ENCODE measurements around the gene ZNF575. TPM values are rescaled to one million over a fixed set of nuclear protein-coding genes. Genes with fewer than 3 reads are reported as not detected.

Gene ZNF575
- total RNA-seq, 6 experiments from 2014 or later, result 1.6 to 2.9 (median 2.3) TPM

DNA sequence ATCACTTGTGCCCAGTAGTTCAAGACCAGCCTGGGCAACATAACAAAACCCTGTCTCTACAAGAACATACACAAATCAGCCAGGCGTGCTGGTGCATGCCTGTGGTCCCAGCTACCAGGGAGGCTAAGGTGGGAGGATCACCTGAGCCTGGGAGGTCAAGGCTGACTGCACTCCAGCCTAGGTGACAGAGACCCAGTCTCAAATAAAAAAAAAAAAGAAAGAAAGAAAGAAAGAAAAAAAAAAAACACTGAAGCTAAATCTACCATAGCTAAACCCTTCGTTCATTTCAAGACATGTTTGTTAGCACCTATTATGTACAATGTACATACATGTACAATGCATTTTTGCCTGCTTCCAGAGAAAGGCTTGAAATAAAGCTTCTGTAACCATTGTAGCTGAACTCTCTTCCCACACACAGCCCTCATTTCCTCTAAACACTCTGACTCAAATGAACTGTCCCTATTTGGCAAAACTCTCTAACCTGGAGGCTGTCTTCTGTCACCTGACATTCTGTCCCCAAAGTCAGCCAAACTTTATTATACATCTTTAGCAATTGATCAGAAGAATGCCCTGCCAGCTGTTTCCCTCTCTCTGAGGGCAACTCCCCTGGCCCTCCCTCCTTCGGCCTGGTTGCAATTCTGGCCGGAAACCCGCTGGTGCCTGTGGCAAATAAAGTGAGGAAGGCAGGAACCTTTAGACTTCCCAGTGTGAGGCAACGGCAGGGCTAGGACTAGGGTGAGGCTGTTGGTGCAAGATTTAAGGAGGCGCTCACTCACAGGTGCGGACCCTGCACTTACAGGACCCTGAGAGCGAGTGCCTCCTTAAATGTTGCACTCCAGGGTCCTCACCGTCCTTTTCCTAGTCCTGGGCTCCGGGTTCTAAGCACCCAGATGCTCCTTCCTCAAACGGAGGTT is 7.8 kb upstream of the ZNF575 start:
- Mint-ChIP-seq H3K36me3 (ENCODE audit: low read depth) (peaks cover 4% of the 10 kb centered on the region; the same call in 1 of the 2 replicates), H3K4me3 (peak overlapping the region; percentile 87), H3K27ac (peak overlapping the region; percentile 93)

DNA sequence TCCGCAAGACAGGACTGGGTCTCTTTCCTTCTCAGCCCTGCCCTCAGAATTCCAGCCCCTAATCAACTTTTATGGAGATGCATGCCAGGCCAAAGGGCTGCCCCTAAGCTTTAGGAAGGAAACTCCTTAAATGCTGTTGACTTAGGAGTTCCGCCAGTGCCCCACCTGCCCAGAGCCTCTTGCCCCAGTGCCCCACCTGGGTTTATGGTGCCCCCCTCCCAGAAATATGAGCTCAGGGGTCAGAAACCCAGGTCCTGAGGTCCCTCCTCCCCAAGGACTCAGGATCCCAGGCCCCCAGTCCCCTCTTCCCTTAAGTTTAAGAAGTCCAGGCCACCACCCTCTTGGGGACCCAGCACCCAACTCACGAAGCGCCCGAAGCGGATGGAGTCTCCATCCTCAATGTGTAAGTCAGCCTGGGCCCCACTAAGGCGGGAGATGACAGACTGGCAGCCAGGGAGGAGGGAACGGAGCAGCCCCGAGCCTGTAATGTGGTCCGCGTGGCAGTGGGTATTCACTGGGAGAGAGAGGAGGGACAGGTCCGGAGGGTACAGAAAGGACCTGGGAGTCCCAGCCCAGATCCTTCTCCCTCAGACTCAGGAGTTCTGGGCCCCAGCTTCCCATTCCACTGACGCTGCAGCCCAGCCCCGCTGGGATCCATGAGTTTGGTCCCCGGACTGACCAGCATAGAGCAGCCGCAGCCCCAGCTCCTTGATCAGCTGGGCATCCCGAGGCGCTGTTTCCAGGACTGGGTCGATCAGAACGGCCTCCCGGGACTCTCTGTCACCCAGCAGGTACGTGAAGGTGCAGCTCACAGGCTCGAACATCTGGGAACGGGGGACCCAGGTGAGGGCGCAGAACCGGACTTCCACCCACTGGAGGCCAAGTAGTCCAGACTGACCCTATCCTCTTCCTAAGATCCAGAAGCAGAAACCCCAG is 6.9 kb upstream of the ZNF575 start:
- H3K27ac Mint-ChIP-seq, result peak overlapping the region; percentile 93
- DNase-seq, result no peak

More for the DNA sequence above, 7.8 kb upstream of the ZNF575 start:
- H3K9me3 Mint-ChIP-seq, result no peaks in the 10 kb centered on the region
- TF ChIP-seq, protein P1, sequence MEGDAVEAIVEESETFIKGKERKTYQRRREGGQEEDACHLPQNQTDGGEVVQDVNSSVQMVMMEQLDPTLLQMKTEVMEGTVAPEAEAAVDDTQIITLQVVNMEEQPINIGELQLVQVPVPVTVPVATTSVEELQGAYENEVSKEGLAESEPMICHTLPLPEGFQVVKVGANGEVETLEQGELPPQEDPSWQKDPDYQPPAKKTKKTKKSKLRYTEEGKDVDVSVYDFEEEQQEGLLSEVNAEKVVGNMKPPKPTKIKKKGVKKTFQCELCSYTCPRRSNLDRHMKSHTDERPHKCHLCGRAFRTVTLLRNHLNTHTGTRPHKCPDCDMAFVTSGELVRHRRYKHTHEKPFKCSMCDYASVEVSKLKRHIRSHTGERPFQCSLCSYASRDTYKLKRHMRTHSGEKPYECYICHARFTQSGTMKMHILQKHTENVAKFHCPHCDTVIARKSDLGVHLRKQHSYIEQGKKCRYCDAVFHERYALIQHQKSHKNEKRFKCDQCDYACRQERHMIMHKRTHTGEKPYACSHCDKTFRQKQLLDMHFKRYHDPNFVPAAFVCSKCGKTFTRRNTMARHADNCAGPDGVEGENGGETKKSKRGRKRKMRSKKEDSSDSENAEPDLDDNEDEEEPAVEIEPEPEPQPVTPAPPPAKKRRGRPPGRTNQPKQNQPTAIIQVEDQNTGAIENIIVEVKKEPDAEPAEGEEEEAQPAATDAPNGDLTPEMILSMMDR (IDR thresholded peaks at IDR 0.05), result no peak
- H3K27me3 Mint-ChIP-seq (ENCODE audit: insufficient read depth), result peaks cover 4% of the 10 kb centered on the region
- H3K4me1 Mint-ChIP-seq (ENCODE audit: low read depth), result peaks cover 40% of the 10 kb centered on the region
- DNase-seq, result no peak

DNA sequence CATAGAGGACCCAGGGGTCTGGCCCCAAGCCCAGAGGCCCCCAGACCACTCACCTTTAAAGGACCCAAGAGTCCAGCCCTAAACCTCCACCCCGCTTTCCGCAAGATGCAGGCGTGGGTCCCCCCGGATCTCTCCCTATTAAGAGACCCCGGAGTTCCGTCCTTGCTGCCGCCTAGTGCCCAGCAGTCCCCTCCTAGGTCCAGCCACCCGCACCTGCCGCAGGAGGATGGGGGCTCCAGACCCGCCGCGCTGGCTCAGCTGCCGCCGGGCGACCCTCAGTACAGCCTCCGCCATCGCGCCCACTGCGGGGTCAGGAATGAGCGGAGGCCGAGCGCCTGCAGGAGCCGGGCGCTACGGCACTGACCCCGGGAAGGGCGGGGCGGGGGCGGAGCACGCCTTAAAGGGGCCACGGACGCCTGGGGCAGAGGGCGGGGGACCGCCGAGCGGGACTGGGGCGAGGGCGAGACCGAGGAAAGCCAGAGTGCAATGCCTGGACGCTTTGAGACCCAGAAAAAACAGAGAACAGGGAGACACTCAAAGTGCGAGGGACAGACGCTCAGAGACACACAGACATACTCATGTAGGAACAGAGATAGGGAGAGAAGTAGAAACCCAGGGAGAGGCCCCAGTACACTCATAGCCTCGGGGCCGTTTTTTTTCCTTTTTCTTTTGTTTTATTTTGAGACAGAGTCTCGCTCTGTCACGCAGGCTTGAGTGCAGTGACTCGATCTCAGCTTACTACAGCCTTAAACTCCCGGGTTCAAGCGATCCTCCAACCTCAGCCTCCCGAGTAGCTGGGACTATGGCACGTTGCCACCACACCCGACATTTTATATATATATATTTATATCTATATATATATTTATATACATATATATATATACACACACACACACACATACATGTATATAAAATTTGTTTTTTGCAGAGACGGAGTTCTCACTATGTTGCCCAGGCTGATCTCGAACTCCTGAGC is 5.8 kb upstream of the ZNF575 start, which contains the start of gene ETHE1:
Gene ETHE1 (minus strand): TSS at position 318 of the 976 bp plus-strand sequence. CDS start 24 bp downstream, at position 294.
- Mint-ChIP-seq H3K4me1 (ENCODE audit: low read depth) (peaks cover 40% of the 10 kb centered on the region), H3K27ac (peak within 1 kb of the TSS; percentile 93)

More for the DNA sequence above, 6.9 kb upstream of the ZNF575 start:
- Mint-ChIP-seq H3K36me3 (ENCODE audit: low read depth) (peaks cover 4% of the 10 kb centered on the region; the same call in 1 of the 2 replicates), H3K9me3 (no peaks in the 10 kb centered on the region), H3K27me3 (ENCODE audit: insufficient read depth) (peaks cover 4% of the 10 kb centered on the region), H3K4me1 (ENCODE audit: low read depth) (peaks cover 40% of the 10 kb centered on the region), H3K4me3 (peak overlapping the region; percentile 87)
- TF ChIP-seq, protein P1 (IDR thresholded peaks at IDR 0.05), result no peak

DNA sequence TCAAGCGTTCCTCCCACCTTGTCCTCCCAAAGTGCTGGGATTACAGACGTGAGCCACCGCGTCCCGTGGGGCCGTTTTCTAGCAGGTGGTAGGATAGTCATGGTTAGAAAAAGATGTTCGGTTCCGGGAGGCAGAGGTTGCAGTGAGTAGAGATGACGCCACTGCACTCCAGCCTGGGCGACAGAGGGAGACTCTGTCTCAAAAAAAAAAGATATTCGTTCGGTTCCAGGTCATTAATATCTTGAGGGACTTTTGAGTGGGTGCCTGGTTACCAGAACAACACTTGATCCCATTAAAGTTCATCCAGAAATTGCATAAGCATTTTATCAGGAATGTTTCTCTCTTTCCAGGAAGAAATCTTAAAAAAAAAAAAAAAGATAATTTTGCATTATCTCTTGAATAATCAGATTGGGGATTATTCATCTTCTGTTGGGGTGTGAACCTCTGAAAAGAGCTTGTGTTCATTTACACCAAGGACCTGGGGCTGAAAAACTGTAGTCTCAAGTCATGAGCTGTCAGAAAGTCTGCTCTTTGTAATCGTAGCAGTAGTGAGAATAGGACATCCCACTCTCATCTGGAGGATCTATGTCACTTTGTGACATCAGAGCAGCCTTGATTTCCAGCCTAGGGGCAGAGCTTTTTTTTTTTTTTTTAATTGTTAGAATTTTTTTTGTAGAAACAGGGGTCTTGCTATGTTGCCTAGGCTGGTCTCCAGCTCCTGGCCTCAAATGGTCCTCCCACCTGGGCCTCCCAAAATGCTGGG is 4.9 kb upstream of the ZNF575 start:
- Mint-ChIP-seq H3K9me3 (no peaks in the 10 kb centered on the region), H3K27me3 (ENCODE audit: insufficient read depth) (peaks cover 4% of the 10 kb centered on the region), H3K36me3 (ENCODE audit: low read depth) (peaks cover 1% of the 10 kb centered on the region; the same call in 1 of the 2 replicates), H3K4me3 (peak overlapping the region; percentile 87), H3K27ac (peak overlapping the region; percentile 84), H3K4me1 (ENCODE audit: low read depth) (peaks cover 44% of the 10 kb centered on the region)
- peak; percentile 6 for DNase-seq
- TF ChIP-seq, protein P1 (IDR thresholded peaks at IDR 0.05), result 0 out of 2 replicates have a peak, but pooled peaks have one; percentile 18

More for the DNA sequence above, 5.8 kb upstream of the ZNF575 start, which contains the start of gene ETHE1:
- TF ChIP-seq, protein P1 (IDR thresholded peaks at IDR 0.05), result no peak
- Mint-ChIP-seq H3K27me3 (ENCODE audit: insufficient read depth) (peaks cover 4% of the 10 kb centered on the region), H3K4me3 (peak within 1 kb of the TSS; percentile 87), H3K36me3 (ENCODE audit: low read depth) (peaks cover 4% of the 10 kb centered on the region; the same call in 1 of the 2 replicates), H3K9me3 (no peaks in the 10 kb centered on the region)
- peak; percentile 64 for DNase-seq

All from HFFc6 (cell line).